Measurements from ENCODE around the gene DLGAP1.

The DLGAP1 gene

GRCh38 chr18:4241090-4241617 lies 214.0 kb downstream of the DLGAP1 start:
- DNase-seq (ENCODE audit: low read depth) = no peak

GRCh38 chr18:4238966-4239365 lies 216.1 kb downstream of the DLGAP1 start:
- no peak for DNase-seq (ENCODE audit: low read depth)

GRCh38 chr18:4237664-4238041 lies 217.5 kb downstream of the DLGAP1 start:
- no peak for DNase-seq (ENCODE audit: low read depth)

- DNase-seq (ENCODE audit: low read depth) = no peak
These were observed 218.0 kb downstream of the DLGAP1 start for GRCh38 chr18:4236940-4237663.

DNA sequence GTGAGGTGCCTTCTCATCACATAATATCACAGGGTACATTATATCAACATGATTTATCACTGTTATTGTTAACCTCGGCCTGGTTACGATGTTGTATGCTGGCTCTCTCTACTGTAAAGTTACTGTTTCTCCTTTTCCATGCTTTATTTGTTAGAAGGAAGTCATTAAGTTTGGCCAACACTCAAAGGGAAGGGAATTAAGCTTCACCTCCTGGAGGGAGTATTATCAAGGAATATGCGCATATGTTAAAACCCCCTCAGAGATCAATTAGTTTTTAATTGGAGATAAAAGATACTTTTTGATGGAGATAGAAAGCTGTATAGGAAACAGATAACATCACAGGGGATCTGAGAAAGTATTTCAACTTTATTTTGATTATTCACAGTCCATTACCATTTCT lies 221.6 kb downstream of the DLGAP1 start:
- DNase-seq (ENCODE audit: low read depth) = no peak

DNA sequence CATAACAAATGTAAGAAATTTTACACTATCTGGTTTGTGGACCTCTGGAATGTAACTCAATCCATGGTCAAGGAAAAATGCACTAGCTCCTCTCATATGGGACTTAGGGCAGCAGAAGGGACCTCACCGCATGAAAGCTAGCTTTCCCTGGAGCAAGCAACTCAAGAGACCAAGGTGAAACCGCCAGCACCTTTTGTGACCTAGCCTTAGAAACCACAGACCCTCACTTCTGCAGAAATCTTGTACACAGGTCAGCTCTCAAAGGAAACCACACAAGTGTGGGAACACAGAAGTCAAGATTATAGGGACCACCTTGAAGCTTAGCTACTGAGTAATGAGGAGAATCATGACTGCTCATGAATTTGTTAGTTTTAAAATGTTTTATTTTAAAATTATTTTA lies 222.5 kb downstream of the DLGAP1 start:
- DNase-seq (ENCODE audit: low read depth) = no peak

GRCh38 chr18:4231260-4231659 lies 223.8 kb downstream of the DLGAP1 start:
- DNase-seq (ENCODE audit: low read depth) = no peak

DNA sequence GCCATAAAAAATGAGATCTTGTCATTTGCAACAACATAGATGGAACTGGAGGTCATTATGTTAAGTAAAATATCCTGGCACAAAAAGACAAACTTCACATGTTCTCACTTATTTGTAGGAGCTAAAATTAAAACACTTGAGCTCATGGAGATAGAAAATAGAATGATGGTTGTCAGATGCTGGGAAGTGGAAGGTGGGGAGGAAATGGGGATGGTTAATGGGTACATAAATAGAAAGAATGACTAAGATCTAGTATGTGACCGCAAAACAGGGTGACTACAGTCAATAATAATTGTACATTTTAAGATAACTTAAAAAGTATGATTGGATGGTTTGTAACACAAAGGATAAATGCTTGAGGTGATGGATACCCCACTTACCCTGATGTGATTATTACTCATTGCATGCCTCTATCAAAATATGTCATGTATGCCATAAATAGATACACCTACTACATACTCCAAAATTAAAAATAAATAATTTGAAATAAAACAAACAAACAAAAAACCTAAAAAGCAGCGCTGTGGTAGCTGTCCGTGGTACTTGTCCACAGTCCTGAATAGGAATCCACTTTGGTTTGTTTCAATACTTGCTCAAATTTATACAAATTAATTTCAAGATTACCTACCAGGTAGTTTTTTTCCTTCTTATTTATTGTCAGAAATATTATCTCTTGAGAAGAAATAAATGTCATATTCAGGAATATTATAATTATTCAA lies 224.5 kb downstream of the DLGAP1 start:
- no peak for DNase-seq (ENCODE audit: low read depth)

- DNase-seq (ENCODE audit: low read depth) = no peak
These were observed 230.9 kb downstream of the DLGAP1 start for GRCh38 chr18:4224031-4224704.

DNA sequence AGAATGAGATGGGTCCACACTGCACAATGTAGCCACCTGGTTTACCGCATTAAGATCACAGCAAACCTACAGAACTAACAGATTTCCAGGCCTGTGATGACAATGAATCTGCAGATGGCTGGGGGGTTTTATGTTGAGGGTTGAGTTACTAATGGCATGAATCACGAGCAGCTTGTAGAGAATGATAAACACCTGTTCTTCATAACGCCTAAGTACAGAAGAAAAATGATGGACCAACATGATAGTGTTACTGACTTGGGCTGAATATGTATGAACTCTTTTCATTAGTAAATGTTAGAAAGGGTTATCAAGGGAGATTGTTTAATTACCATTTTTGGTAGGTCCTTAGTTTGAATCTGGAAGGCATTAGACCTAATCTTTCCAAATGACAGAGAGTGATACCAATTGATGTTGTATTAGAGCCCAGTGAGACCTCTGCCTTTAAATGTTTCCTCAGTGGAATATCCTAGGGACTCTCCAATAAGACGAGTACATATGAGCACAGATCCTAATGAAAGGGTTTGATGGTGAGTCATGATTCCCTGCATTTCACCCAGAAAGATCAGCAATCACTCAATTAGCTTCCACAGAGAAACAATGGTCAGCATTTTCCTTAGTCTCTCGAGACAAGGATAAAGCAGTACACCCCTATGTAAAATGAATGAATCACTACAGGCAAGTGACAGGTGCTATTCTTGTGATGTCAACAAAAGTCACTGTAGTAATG lies 243.8 kb downstream of the DLGAP1 start:
- no peak for DNase-seq (ENCODE audit: low read depth)

DNA sequence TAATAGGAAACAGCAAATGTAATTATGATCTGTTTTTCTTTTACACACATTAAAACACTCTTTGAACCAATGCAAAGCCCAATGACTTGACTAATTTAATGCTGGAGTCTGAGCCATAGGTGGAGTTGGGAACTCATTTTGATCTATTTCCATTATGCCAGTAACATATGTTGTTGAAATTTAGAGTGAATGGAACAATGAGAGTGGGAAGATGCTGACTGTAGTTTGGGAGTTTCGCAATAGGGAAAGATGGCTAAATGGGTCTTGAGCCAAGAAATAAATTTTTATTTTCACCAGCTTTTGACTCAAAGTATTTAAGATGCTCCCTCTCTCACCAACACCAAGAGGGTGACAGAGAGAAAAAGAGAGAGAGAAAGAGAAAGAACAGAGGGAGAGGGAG lies 246.7 kb downstream of the DLGAP1 start:
- DNase-seq (ENCODE audit: low read depth) = no peak

GRCh38 chr18:4207383-4207985 lies 247.6 kb downstream of the DLGAP1 start:
- DNase-seq (ENCODE audit: low read depth) = no peak

- DNase-seq (ENCODE audit: low read depth) = no peak
These were observed 250.7 kb downstream of the DLGAP1 start for GRCh38 chr18:4204438-4204720.

DNA sequence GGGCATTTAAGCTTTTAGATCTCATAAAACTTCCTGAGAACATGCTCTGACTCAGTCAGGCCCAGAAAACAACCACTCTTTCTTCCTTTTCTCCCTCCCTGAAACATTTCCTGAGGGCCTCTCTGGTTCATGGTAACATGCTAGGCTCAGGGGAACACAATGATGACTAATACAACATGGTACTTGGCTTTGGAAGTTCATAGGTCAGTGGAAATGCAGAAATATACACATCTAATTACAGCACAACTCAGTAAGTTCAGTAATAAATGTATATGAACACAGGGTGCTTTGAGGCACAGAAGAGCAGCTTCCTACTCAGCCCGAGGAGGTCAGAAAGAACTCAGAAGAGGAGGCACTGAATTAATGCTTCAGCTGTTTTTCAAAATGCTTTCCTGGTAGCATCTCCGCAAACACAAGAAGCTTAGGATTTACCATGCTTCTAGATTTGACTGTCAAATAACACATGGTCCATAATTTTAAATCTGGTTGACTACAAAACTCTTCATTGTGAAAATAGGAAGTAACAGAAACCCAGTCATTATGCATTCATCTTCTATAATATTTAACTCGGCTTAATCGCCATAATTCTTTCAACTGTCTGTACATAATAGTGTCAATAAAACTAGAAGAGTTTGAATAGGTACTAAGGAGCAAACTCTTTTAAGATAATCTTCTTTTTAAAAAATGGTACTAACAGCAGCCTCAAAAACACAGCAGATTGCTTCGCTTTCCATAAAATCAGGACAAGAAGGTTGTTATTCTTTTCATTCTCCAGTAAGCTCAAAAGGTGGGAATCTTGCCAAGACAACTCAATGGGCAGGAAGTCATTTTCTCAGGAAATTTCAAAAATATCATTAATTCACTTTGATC lies 251.3 kb downstream of the DLGAP1 start:
- no peak for DNase-seq (ENCODE audit: low read depth)

GRCh38 chr18:4200399-4200798 lies 254.7 kb downstream of the DLGAP1 start:
- no peak for DNase-seq (ENCODE audit: low read depth)

GRCh38 chr18:4198956-4199355 lies 256.2 kb downstream of the DLGAP1 start:
- no peak for DNase-seq (ENCODE audit: low read depth)

- no peak for DNase-seq (ENCODE audit: low read depth)
These were observed 258.8 kb downstream of the DLGAP1 start for GRCh38 chr18:4196351-4196750.

DNA sequence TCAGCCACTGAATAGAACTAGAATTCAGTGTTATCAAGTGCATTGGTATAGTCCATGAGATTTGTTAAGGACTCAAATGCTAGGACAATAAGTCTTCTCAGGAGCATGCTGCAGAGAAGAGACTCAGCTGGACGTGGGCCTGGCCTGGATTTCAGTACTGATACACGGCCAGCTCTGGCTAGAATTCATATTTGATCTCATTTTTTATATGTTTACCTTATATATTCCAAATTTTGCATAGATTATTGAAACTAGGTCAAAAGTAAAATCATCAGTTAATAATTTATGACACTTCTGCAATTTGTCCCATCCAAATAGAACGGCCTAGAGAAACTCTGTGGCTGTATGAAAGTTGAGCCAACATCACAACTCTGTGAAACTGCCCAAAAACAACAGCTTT lies 262.0 kb downstream of the DLGAP1 start:
- DNase-seq (ENCODE audit: low read depth) = no peak

DNA sequence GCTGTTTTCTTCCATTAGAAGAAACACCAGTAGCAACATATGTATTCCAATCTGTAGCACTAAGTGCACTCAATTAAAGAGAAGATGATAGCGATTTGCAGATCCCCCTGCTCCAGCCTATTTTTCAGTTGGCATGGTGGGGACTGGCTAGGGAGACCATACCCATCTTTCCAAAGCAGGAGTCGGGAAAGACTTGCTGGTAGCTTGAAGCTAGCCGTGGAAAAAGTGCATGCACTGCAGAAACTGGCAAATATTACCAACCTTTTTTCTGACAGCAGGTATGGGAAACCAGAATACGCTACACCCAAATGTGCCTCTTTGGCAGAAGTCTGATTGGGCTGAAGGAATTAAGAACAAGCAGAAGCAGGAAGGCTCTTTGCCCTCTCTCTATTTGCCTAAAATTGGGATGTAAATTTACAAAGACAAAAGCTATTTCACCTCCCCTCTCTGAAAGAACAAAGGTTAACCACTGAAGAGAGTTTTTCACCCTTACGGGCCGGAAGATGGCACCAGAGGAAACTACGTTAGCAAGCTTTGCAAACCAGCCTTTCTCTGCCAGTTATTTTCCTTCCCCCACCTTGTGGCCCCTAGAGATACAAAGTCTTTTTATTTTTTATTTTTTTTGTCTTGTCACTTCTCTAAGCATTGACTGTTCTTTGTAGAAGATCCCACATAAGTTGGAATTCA lies 273.1 kb downstream of the DLGAP1 start:
- DNase-seq (ENCODE audit: low read depth) = no peak

DNA sequence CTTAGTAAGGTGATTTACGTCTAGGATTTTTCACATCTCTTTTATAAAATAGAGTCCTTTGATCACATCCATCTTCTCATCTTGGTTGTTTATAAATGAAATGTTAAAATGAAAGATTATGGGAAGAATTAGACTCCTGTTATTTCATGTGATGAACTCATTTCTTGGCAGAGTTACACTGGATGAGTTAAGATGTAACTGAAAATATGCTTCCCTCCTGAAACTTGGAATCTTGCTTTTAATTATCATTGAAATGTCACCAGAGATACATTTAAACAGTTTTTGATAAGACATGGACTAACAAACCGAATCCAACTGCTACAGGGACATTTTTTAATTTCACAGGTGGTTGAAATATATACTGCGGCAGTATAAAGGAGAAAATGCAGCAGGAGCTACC lies 274.0 kb downstream of the DLGAP1 start:
- DNase-seq (ENCODE audit: low read depth) = no peak
